HepG2 (cell line): ENCODE measurements around the gene FAM24B. TPM values are rescaled to one million over a fixed set of nuclear protein-coding genes. Genes with fewer than 3 reads are reported as not detected.

Experiments
- FLYWCH1 ChIP-seq: sonication (generic); formaldehyde crosslinking; IDR thresholded peaks from 2 replicates; pipeline ENCODE4 v1.8.1; 2023; ENCODE audit warnings: mild to moderate bottlenecking, missing genetic modification reagents
- FOXA1 ChIP-seq, 2 experiments: fragments of 450-650 bp in 1 of 2; sonication (generic) in 1 of 2; formaldehyde crosslinking in 1 of 2; IDR thresholded peaks; 2 replicates each; pipeline versions ENCODE4 v1.4.0 to v1.6.1; 2016 to 2020; ENCODE audit warnings: missing genetic modification reagents in 1 of 2
- FOXO1 ChIP-seq: sonication (generic); formaldehyde crosslinking; IDR thresholded peaks from 2 replicates; pipeline ENCODE4 v1.4.0; 2020; ENCODE audit warnings: missing genetic modification reagents
- KDM5B ChIP-seq: sonication (generic); formaldehyde crosslinking; IDR thresholded peaks from 2 replicates; pipeline ENCODE4 v1.4.0; 2020; ENCODE audit warnings: missing genetic modification reagents, mild to moderate bottlenecking, borderline replicate concordance
- PRPF4 ChIP-seq: fragments of 200-400 bp; formaldehyde crosslinking; IDR thresholded peaks from 2 replicates; pipeline ENCODE4 v1.6.1; 2016; ENCODE audit warnings: low read length, low read depth; ENCODE audit not compliant: poor library complexity, severe bottlenecking
- SRSF4 ChIP-seq: fragments of 200-400 bp; formaldehyde crosslinking; IDR thresholded peaks from one replicate; pipeline ENCODE4 v1.6.1; 2018; ENCODE audit warnings: mild to moderate bottlenecking, low read depth, low read length, moderate library complexity; ENCODE audit not compliant: poor library complexity, severe bottlenecking
- ZC3H4 ChIP-seq: sonication (generic); formaldehyde crosslinking; IDR thresholded peaks from 2 replicates; pipeline ENCODE4 v1.4.0; 2020; ENCODE audit warnings: missing genetic modification reagents, borderline replicate concordance
- ZMYM2 ChIP-seq: sonication (generic); formaldehyde crosslinking; IDR thresholded peaks from 2 replicates; pipeline ENCODE4 v1.8.0; 2022; ENCODE audit warnings: mild to moderate bottlenecking, missing genetic modification reagents
- polyA plus RNA-seq, 8 experiments: library from polyadenylated mRNA; depleted of rRNA in 3 of 8; stranded (reverse) in 7 of 8; unstranded in 1 of 8; fragments of >200 nt; fragmentation: Illumina TruSeq in 4 of 8; extraction: Trizol in 4 of 8; gene quantifications; 2 replicates each; pipeline versions ENCODE4 v1.2.1 to v1.2.3, GENCODE V29; 2011 to 2016; ENCODE audit warnings: low read depth in 4 of 8, missing spikeins in 1 of 8, mixed read lengths in 1 of 8; ENCODE audit not compliant: insufficient read depth in 1 of 8
- total RNA-seq, 5 experiments: library from RNA; depleted of rRNA; stranded (reverse); fragments of >200 nt; fragmentation: Illumina TruSeq; extraction: Trizol; gene quantifications; 2 replicates each; pipeline ENCODE4 v1.2.3, GENCODE V29; 2016; ENCODE audit warnings: low read depth in 1 of 5
- TF ChIP-seq, protein P1 (sequence below): sonication (generic); formaldehyde crosslinking; IDR thresholded peaks from 2 replicates; pipeline ENCODE4 v1.4.0; 2020; ENCODE audit warnings: missing genetic modification reagents, borderline replicate concordance
- TF ChIP-seq, protein P2 (sequence below): sonication (generic); formaldehyde crosslinking; IDR thresholded peaks from 2 replicates; pipeline ENCODE4 v1.4.0; 2020; ENCODE audit warnings: mild to moderate bottlenecking, missing genetic modification reagents

Gene FAM24B
- total and polyA plus RNA-seq, 2 of the 13 experiments (the other 11 are each of a cell fraction or from before 2014, with no cell fraction given), result 1.9 to 3.0 TPM

DNA sequence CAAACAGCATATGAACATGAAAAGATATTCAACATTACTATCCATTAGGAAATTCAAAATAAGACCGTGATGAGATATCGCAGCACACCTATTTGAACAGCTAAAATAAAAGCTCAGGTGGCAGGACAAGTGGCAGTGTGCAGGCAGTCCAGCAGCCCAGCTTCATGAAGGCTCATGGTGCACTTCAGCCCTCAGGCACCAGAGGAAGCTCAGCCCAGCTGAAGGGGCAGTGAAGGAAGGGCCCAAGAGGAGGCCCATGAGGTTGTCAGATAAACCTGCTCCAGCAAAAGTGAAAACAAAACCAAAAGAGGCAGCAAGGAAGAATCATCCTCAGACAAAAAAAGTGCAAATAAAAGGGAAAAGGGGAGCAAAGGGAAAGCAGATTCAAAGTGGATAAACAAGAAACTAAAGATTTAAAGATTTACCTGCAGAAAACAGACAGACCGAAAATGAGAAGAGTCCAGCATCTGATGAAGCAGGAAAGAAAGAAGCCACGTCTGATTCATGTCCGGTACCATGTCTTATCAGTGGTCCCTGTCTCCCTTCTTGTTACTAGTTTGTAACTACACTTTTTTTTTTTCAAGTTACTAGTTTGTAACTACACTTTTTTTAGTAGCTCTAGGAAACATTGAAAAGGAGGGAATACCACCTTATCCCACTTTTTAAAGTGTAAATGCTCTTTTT is 15.0 kb upstream of the FAM24B start (continued):
- TF ChIP-seq FOXA1 (IDR thresholded peaks at IDR 0.05) (no peak), FOXA1 (CRISPR knock-in tag; IDR thresholded peaks at IDR 0.05) (no peak), SRSF4 (no peak), ZC3H4 (CRISPR knock-in tag) (no peak), FLYWCH1 (CRISPR knock-in tag) (no peak), PRPF4 (no peak), KDM5B (CRISPR knock-in tag) (no peak), ZMYM2 (no peak), FOXO1 (CRISPR knock-in tag) (no peak)
- TF ChIP-seq, protein P1, sequence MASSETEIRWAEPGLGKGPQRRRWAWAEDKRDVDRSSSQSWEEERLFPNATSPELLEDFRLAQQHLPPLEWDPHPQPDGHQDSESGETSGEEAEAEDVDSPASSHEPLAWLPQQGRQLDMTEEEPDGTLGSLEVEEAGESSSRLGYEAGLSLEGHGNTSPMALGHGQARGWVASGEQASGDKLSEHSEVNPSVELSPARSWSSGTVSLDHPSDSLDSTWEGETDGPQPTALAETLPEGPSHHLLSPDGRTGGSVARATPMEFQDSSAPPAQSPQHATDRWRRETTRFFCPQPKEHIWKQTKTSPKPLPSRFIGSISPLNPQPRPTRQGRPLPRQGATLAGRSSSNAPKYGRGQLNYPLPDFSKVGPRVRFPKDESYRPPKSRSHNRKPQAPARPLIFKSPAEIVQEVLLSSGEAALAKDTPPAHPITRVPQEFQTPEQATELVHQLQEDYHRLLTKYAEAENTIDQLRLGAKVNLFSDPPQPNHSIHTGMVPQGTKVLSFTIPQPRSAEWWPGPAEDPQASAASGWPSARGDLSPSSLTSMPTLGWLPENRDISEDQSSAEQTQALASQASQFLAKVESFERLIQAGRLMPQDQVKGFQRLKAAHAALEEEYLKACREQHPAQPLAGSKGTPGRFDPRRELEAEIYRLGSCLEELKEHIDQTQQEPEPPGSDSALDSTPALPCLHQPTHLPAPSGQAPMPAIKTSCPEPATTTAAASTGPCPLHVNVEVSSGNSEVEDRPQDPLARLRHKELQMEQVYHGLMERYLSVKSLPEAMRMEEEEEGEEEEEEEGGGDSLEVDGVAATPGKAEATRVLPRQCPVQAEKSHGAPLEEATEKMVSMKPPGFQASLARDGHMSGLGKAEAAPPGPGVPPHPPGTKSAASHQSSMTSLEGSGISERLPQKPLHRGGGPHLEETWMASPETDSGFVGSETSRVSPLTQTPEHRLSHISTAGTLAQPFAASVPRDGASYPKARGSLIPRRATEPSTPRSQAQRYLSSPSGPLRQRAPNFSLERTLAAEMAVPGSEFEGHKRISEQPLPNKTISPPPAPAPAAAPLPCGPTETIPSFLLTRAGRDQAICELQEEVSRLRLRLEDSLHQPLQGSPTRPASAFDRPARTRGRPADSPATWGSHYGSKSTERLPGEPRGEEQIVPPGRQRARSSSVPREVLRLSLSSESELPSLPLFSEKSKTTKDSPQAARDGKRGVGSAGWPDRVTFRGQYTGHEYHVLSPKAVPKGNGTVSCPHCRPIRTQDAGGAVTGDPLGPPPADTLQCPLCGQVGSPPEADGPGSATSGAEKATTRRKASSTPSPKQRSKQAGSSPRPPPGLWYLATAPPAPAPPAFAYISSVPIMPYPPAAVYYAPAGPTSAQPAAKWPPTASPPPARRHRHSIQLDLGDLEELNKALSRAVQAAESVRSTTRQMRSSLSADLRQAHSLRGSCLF (CRISPR knock-in tag), result no peak
- TF ChIP-seq, protein P2, sequence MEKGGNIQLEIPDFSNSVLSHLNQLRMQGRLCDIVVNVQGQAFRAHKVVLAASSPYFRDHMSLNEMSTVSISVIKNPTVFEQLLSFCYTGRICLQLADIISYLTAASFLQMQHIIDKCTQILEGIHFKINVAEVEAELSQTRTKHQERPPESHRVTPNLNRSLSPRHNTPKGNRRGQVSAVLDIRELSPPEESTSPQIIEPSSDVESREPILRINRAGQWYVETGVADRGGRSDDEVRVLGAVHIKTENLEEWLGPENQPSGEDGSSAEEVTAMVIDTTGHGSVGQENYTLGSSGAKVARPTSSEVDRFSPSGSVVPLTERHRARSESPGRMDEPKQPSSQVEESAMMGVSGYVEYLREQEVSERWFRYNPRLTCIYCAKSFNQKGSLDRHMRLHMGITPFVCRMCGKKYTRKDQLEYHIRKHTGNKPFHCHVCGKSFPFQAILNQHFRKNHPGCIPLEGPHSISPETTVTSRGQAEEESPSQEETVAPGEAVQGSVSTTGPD (CRISPR knock-in tag), result no peak
